Calu3 (cell line): ENCODE data around the gene SLC50A1. TPM values are rescaled to one million over a fixed set of nuclear protein-coding genes. Genes with fewer than 3 reads are reported as not detected.

ENCODE experiments used
- BruUV-seq: library from RNA; stranded (reverse); fragments of 400-500 nt; replicated peaks from 2 replicates; lab custom pipeline; 2021; lab: Mats Ljungman, UMichigan
- CTCF ChIA-PET: fragments of 300-600 bp; sonication (Branson Sonifier 250); formaldehyde crosslinking; loops from one replicate; lab custom pipeline; 2022; ENCODE audit warnings: antibody characterized with exemption; lab: Charles Lee
- DNase-seq: peaks from one replicate; pipeline ENCODE4 v3.0.0; 2022
- H3K27ac Mint-ChIP-seq: one replicate; pipeline ENCODE4 v1.8.0; 2022; ENCODE audit warnings: mixed read lengths; ENCODE audit not compliant: unreplicated experiment
- H3K27me3 Mint-ChIP-seq: one replicate; pipeline ENCODE4 v1.8.0; 2022; ENCODE audit warnings: mixed read lengths; ENCODE audit not compliant: unreplicated experiment
- H3K36me3 Mint-ChIP-seq: one replicate; pipeline ENCODE4 v1.8.0; 2022; ENCODE audit warnings: mild to moderate bottlenecking, moderate library complexity, mixed read lengths; ENCODE audit not compliant: insufficient read depth, unreplicated experiment
- H3K4me1 Mint-ChIP-seq: one replicate; pipeline ENCODE4 v1.8.0; 2022; ENCODE audit warnings: mild to moderate bottlenecking, low read depth, mixed read lengths; ENCODE audit not compliant: unreplicated experiment
- H3K4me3 Mint-ChIP-seq: one replicate; pipeline ENCODE4 v1.8.0; 2022; ENCODE audit warnings: mild to moderate bottlenecking, low read depth, moderate library complexity, mixed read lengths; ENCODE audit not compliant: unreplicated experiment
- H3K9me3 Mint-ChIP-seq: one replicate; pipeline ENCODE4 v1.8.0; 2022; ENCODE audit warnings: low read depth, mixed read lengths; ENCODE audit not compliant: unreplicated experiment
- CTCF ChIP-seq: fragments of 200-600 bp; IDR thresholded peaks from one replicate; pipeline ENCODE4 v1.8.0; 2022; ENCODE audit warnings: antibody characterized with exemption; ENCODE audit not compliant: unreplicated experiment
- intact Hi-C: fragments of 100-400 bp; cut with micrococcal nuclease; formaldehyde crosslinking; loops from one replicate; pipeline ENCODE4 v1.10.0; 2022; ENCODE audit not compliant: unreplicated experiment
- total RNA-seq: library from RNA; stranded (reverse); gene quantifications from 2 replicates; pipeline ENCODE4 v1.2.3, GENCODE V29; 2022

SLC50A1 gene
- total RNA-seq, 1 experiment from 2014 or later, result 68.5 TPM

GRCh38 chr1:155091071-155092051 is 44.3 kb upstream of the SLC50A1 start:
- Mint-ChIP-seq H3K36me3 (no peaks in the 10 kb centered on the region), H3K9me3 (no peaks in the 10 kb centered on the region), H3K4me1 (peaks cover 10% of the 10 kb centered on the region), H3K27me3 (peaks cover 23% of the 10 kb centered on the region), H3K4me3 (peak overlapping the region; percentile 29), H3K27ac (no peak overlapping the region)
- CTCF ChIA-PET, result interaction anchor here (0.6 to 2.0 kb wide), 16 partner anchors 21 to 171 kb away, joined by 3 to 68 read pairs (median 3); partner anchors contain the start of genes DPM3, KRTCAP2, SCAMP3 and SLC50A1
- TF ChIP-seq CTCF, result peak; percentile 97
- BruUV-seq, result no TSS peak
- intact Hi-C loops, result loop anchor here (1.0 to 5.0 kb wide), 2 partner anchors 36 to 76 kb away; partner anchors contain the start of gene EFNA1
- peak; percentile 91 for DNase-seq

GRCh38 chr1:155092131-155092530 is 43.5 kb upstream of the SLC50A1 start:
- Mint-ChIP-seq H3K4me3 (no peak overlapping the region), H3K36me3 (no peaks in the 10 kb centered on the region), H3K9me3 (no peaks in the 10 kb centered on the region), H3K27me3 (peaks cover 26% of the 10 kb centered on the region), H3K27ac (no peak overlapping the region), H3K4me1 (peaks cover 10% of the 10 kb centered on the region)
- TF ChIP-seq CTCF, result no peak
- intact Hi-C loops, result loop anchor here (5.0 kb wide), 1 partner anchor 35 kb away; the partner anchor contains the start of gene EFNA1
- DNase-seq, result no peak
- CTCF ChIA-PET, result interaction anchor here (0.9 to 2.0 kb wide), 13 partner anchors 20 to 170 kb away, joined by 3 to 68 read pairs (median 5); partner anchors contain the start of genes DPM3, KRTCAP2, SCAMP3 and SLC50A1
- BruUV-seq, result no TSS peak

- Mint-ChIP-seq H3K4me3 (no peak overlapping the region), H3K36me3 (no peaks in the 10 kb centered on the region), H3K9me3 (no peaks in the 10 kb centered on the region), H3K4me1 (peaks cover 10% of the 10 kb centered on the region), H3K27me3 (peaks cover 25% of the 10 kb centered on the region), H3K27ac (no peak overlapping the region)
- no peak for TF ChIP-seq CTCF
- BruUV-seq, result no TSS peak
- CTCF ChIA-PET, result interaction anchor here (1.8 to 2.0 kb wide), 2 partner anchors 43 to 76 kb away, joined by 7 to 68 read pairs; partner anchors contain the start of gene SLC50A1
- intact Hi-C loops, result loop anchor here (5.0 kb wide), 1 partner anchor 35 kb away; the partner anchor contains the start of gene EFNA1
- DNase-seq, result no peak
Measured at GRCh38 chr1:155092641-155093040, 43.0 kb upstream of the SLC50A1 start.

GRCh38 chr1:155093911-155094621 is 41.6 kb upstream of the SLC50A1 start:
- Mint-ChIP-seq H3K9me3 (no peaks in the 10 kb centered on the region), H3K36me3 (no peaks in the 10 kb centered on the region), H3K4me3 (no peak overlapping the region), H3K4me1 (peaks cover 10% of the 10 kb centered on the region), H3K27ac (no peak overlapping the region), H3K27me3 (peaks cover 16% of the 10 kb centered on the region)
- DNase-seq, result no peak
- CTCF ChIA-PET, result interaction anchor here (0.9 to 1.9 kb wide), 3 partner anchors 73 to 79 kb away, joined by 3 to 8 read pairs (median 7); partner anchors contain the start of gene KRTCAP2
- BruUV-seq, result no TSS peak
- intact Hi-C loops, result loop anchor here (1.0 to 5.0 kb wide), 2 partner anchors 33 to 74 kb away; partner anchors contain the start of gene EFNA1
- TF ChIP-seq CTCF, result no peak
